HCT116 (cell line): Measurements from ENCODE around the gene STX1A. TPM values are rescaled to one million over a fixed set of nuclear protein-coding genes. Genes with fewer than 3 reads are reported as not detected.

ENCODE experiments used
- ATAC-seq: fragments of 200-7000 bp; cut with Tn5 transposase; 2 replicates; pipeline ENCODE4 v1.9.1; 2020; ENCODE audit warnings: mild to moderate bottlenecking, moderate library complexity
- BruUV-seq: library from RNA; stranded (reverse); fragments of 400-500 nt; replicated peaks from 2 replicates; lab custom pipeline; 2021; lab: Mats Ljungman, UMichigan
- CTCF ChIA-PET: fragments of 300-600 bp; sonication (Branson Sonifier 250); formaldehyde crosslinking; loops from one replicate; lab custom pipeline; 2021; ENCODE audit warnings: antibody characterized with exemption; lab: Charles Lee
- POLR2A ChIA-PET: fragments of 300-600, 350-600 bp; sonication (Branson Sonifier 250); formaldehyde crosslinking; loops from one replicate; lab custom pipeline; 2021; ENCODE audit warnings: antibody characterized with exemption; lab: Charles Lee
- RAD21 ChIA-PET, 2 experiments: fragments of 300-600 bp; sonication (Branson Sonifier 250); formaldehyde crosslinking; loops; one replicate each; lab custom pipeline; 2023; ENCODE audit warnings: low total read pairs in 2 of 2; ENCODE audit not compliant: uncharacterized antibody in 2 of 2, unreplicated experiment in 2 of 2, low non-redundant PET in 1 of 2; lab: Charles Lee
- DNase-seq: peaks from one replicate; pipeline ENCODE4 v3.0.0-alpha.2; 2010; ENCODE audit warnings: low read depth, low spot score
- H2AFZ ChIP-seq: fragments of 200-600 bp; shearing (Covaris generic), sonication (generic); 2 replicates; pipeline ENCODE4 v1.6.1; 2017; ENCODE audit warnings: low read depth, mixed run types, mixed read lengths, antibody characterized with exemption, low read length; ENCODE audit not compliant: poor library complexity, severe bottlenecking
- H3K27ac ChIP-seq: 2 replicates; pipeline ENCODE4 v1.5.1; 2012; ENCODE audit warnings: low read depth, low read length
- H3K27me3 ChIP-seq: fragments of 200-600 bp; sonication (generic); 2 replicates; pipeline ENCODE4 v1.6.1; 2016; ENCODE audit warnings: mixed run types, low read length, mixed read lengths; ENCODE audit not compliant: insufficient read depth
- H3K36me3 ChIP-seq, 2 experiments: fragments of 200-500 bp in 1 of 2; fragments of 200-600 bp in 1 of 2; sonication (Bioruptor generic) in 1 of 2; sonication (generic) in 1 of 2; 2 replicates each; pipeline versions ENCODE4 v1.5.1 to v1.6.1; 2014 to 2016; ENCODE audit warnings: low read length in 2 of 2, inconsistent platforms in 1 of 2, mixed read lengths in 1 of 2, mixed run types in 1 of 2; ENCODE audit not compliant: insufficient read depth in 2 of 2, control insufficient read depth in 1 of 2
- H3K4me1 ChIP-seq, 2 experiments: fragments of 200-600 bp in 1 of 2; sonication (generic) in 1 of 2; 2 replicates each; pipeline versions ENCODE4 v1.5.1 to v1.6.1; 2012 to 2017; ENCODE audit warnings: low read length in 2 of 2, inconsistent platforms in 1 of 2, mild to moderate bottlenecking in 1 of 2, mixed read lengths in 1 of 2, mixed run types in 1 of 2, moderate library complexity in 1 of 2; ENCODE audit not compliant: insufficient read depth in 2 of 2, control insufficient read depth in 1 of 2
- H3K4me2 ChIP-seq: fragments of 200-600 bp; sonication (generic); 2 replicates; pipeline ENCODE4 v1.6.1; 2017; ENCODE audit warnings: mixed run types, low read length, mixed read lengths
- H3K4me3 ChIP-seq, 2 experiments: fragments of 200-600 bp in 1 of 2; sonication (generic) in 1 of 2; replicated peaks in 1 of 2; 2 replicates each; pipeline ENCODE4 v1.5.1; 2011 to 2016; ENCODE audit warnings: low read length in 2 of 2, control low read depth in 1 of 2, low read depth in 1 of 2, mild to moderate bottlenecking in 1 of 2, mixed read lengths in 1 of 2, mixed run types in 1 of 2
- H3K79me2 ChIP-seq: fragments of 200-600 bp; sonication (generic); 2 replicates; pipeline ENCODE4 v1.6.1; 2017; ENCODE audit warnings: mild to moderate bottlenecking, mixed run types, low read length, moderate library complexity, mixed read lengths; ENCODE audit not compliant: insufficient read depth
- H3K9ac ChIP-seq: fragments of 200-600 bp; sonication (generic); 2 replicates; pipeline ENCODE4 v1.6.1; 2016; ENCODE audit warnings: low read length, mixed read lengths
- H3K9me2 ChIP-seq: fragments of 200-600 bp; sonication (generic), shearing (Covaris generic); 2 replicates; pipeline ENCODE4 v1.6.1; 2017; ENCODE audit warnings: mixed run types, mild to moderate bottlenecking, moderate library complexity; ENCODE audit not compliant: insufficient read depth
- H3K9me3 ChIP-seq, 2 experiments: fragments of 200-500 bp in 1 of 2; fragments of 200-600 bp in 1 of 2; sonication (Bioruptor generic) in 1 of 2; sonication (generic) in 1 of 2; 2 replicates each; pipeline ENCODE4 v1.6.1; 2014 to 2017; ENCODE audit warnings: low read length in 2 of 2, mixed read lengths in 2 of 2, inconsistent platforms in 1 of 2, low read depth in 1 of 2, mild to moderate bottlenecking in 1 of 2, mixed run types in 1 of 2, moderate library complexity in 1 of 2; ENCODE audit not compliant: control insufficient read depth in 1 of 2, insufficient read depth in 1 of 2
- H4K20me1 ChIP-seq: fragments of 200-600 bp; sonication (generic), shearing (Covaris generic); 2 replicates; pipeline ENCODE4 v1.6.1; 2017; ENCODE audit warnings: mixed run types, mild to moderate bottlenecking, moderate library complexity; ENCODE audit not compliant: insufficient read depth
- CBX3 ChIP-seq: IDR thresholded peaks from 2 replicates; pipeline ENCODE4 v1.6.1; 2012; ENCODE audit warnings: low read depth
- CEBPB ChIP-seq: IDR thresholded peaks from 2 replicates; pipeline ENCODE4 v1.6.1; 2012; ENCODE audit warnings: low read depth
- EGR1 ChIP-seq: IDR thresholded peaks from 2 replicates; pipeline ENCODE4 v1.6.1; 2012; ENCODE audit warnings: low read depth
- ELF1 ChIP-seq: IDR thresholded peaks from 2 replicates; pipeline ENCODE4 v1.6.1; 2012; ENCODE audit warnings: low read depth, borderline replicate concordance
- EZH2 ChIP-seq: fragments of 200-600 bp; sonication (generic); IDR thresholded peaks from 2 replicates; pipeline ENCODE4 v1.6.1; 2017; ENCODE audit warnings: antibody characterized with exemption, mixed run types
- EZH2phosphoT487 ChIP-seq: fragments of 200-600 bp; IDR thresholded peaks from 2 replicates; pipeline ENCODE4 v1.6.1; 2018; ENCODE audit warnings: antibody characterized with exemption, borderline replicate concordance
- FOSL1 ChIP-seq: IDR thresholded peaks from 2 replicates; pipeline ENCODE4 v1.6.1; 2012; ENCODE audit warnings: low read depth
- POLR2AphosphoS5 ChIP-seq: IDR thresholded peaks from 2 replicates; pipeline ENCODE4 v1.6.1; 2011; ENCODE audit warnings: mild to moderate bottlenecking, low read depth, low read length, moderate library complexity
- RAD21 ChIP-seq: IDR thresholded peaks from 2 replicates; pipeline ENCODE4 v1.6.1; 2012; ENCODE audit warnings: low read depth, mild to moderate bottlenecking
- SP1 ChIP-seq: IDR thresholded peaks from 2 replicates; pipeline ENCODE4 v1.6.1; 2012; ENCODE audit warnings: low read depth
- TCF7L2 ChIP-seq: IDR thresholded peaks from 2 replicates; pipeline ENCODE4 v1.7.0; 2011; ENCODE audit warnings: borderline replicate concordance, inconsistent platforms; ENCODE audit not compliant: insufficient read depth, insufficient read length; ENCODE audit errors: extremely low read depth
- ZFX ChIP-seq: fragments of 450-650 bp; IDR thresholded peaks from 2 replicates; pipeline ENCODE4 v1.6.1; 2017
- ZNF274 ChIP-seq: fragments of 200-500 bp; sonication (Bioruptor generic); IDR thresholded peaks from 2 replicates; pipeline ENCODE4 v1.6.1; 2014; ENCODE audit warnings: mild to moderate bottlenecking, low read depth, low read length, inconsistent platforms
- intact Hi-C: fragments of 100-400 bp; cut with micrococcal nuclease; formaldehyde crosslinking; loops from 2 replicates; pipeline ENCODE4 v1.10.0; 2022
- total RNA-seq: library from RNA; stranded (reverse); gene quantifications from one replicate; pipeline ENCODE4 v1.2.1, GENCODE V29; 2021; ENCODE audit not compliant: unreplicated experiment
- TF ChIP-seq, protein P1 (sequence below), 3 experiments: fragments of 200-600 bp in 1 of 3; sonication (generic) in 1 of 3; IDR thresholded peaks in 2 of 3; conservative IDR thresholded peaks in 1 of 3; 2 replicates each; pipeline ENCODE4 v1.5.1; 2012 to 2017; ENCODE audit warnings: low read depth in 2 of 3, low read length in 2 of 3, antibody characterized with exemption in 1 of 3, borderline replicate concordance in 1 of 3, control low read depth in 1 of 3, mild to moderate bottlenecking in 1 of 3, mixed read lengths in 1 of 3, mixed run types in 1 of 3, moderate library complexity in 1 of 3; ENCODE audit not compliant: insufficient read depth in 1 of 3

Gene STX1A
- total RNA-seq, 1 experiment from 2014 or later: 39.4 TPM

DNA sequence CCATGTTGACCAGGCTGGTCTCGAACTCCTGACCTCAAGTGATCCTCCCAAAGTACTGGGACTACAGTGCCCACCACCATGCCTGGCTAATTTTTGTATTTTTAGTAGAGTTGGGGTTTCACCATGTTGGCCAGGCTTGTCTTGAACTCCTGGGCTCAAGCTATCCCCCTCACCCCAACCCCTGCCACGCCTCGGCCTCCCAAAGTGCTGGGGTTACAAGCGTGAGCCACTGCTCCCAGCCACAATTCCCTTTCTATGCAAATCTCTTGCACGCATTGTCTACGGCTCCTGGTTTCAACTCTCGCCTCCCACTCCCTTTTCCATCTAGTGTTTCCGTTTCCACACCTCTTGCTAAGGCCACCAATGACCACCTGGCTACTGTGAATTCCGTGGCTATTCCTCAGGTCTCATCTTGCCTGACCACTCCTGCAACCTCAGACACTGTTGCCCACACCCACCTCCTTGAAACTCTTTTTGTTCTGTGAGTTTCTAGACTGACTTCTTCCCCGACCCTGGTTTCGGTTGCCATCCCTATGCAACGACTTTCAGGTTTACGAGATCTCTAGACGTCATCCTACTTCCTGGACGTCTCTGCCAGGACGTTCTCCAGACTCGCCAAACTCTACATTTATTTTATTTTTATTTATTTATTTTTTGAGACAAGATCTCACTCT lies 47.2 kb upstream of the STX1A start:
- H3K4me1 ChIP-seq: peaks cover 6 to 26% of the 10 kb centered on the region in 2 experiments; a peak in 3 of 4 replicates

DNA sequence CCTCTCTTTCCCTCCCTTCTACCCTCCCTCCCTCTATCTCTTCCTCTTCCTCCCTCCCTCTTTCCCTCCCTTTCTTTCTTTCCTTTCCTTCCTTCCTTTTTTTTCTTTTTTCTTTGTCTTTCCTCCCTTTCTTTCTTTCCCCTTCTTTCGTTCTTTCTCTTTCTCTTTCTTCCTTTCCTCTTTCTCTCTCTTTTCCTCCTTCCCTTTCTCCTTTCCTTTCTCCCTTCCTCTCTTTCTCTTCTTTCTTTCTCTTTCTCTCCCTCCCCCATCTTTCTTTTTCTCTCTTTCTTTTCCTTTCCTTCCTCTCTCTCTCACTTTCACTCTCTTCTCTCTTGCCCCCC lies 43.2 kb upstream of the STX1A start:
- intact Hi-C loops: no loop called here
- Histone ChIP-seq H3K9me2 (no peaks in the 10 kb centered on the region), H3K9ac (no peak overlapping the region), H4K20me1 (no peaks in the 10 kb centered on the region), H3K79me2 (no peaks in the 10 kb centered on the region), H3K9me3 (no peaks in the 10 kb centered on the region), H2AFZ (no peak overlapping the region), H3K4me3 (no peak overlapping the region)
- ChIA-PET CTCF (no interaction called here), RAD21 (no interaction called here)
- DNase-seq: no peak
- TF ChIP-seq RAD21 (no peak), POLR2AphosphoS5 (no peak), SP1 (no peak), EGR1 (no peak), CBX3 (no peak), ZNF274 (no peak), CEBPB (no peak), TCF7L2 (no peak), ZFX (no peak), ELF1 (no peak), EZH2 (no peak), FOSL1 (no peak), EZH2phosphoT487 (no peak)
- TF ChIP-seq, protein P1, sequence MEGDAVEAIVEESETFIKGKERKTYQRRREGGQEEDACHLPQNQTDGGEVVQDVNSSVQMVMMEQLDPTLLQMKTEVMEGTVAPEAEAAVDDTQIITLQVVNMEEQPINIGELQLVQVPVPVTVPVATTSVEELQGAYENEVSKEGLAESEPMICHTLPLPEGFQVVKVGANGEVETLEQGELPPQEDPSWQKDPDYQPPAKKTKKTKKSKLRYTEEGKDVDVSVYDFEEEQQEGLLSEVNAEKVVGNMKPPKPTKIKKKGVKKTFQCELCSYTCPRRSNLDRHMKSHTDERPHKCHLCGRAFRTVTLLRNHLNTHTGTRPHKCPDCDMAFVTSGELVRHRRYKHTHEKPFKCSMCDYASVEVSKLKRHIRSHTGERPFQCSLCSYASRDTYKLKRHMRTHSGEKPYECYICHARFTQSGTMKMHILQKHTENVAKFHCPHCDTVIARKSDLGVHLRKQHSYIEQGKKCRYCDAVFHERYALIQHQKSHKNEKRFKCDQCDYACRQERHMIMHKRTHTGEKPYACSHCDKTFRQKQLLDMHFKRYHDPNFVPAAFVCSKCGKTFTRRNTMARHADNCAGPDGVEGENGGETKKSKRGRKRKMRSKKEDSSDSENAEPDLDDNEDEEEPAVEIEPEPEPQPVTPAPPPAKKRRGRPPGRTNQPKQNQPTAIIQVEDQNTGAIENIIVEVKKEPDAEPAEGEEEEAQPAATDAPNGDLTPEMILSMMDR (IDR thresholded peaks at IDR 0.05 in 2 of 3, conservative IDR thresholded peaks at IDR 0.05 in 1 of 3; ENCODE audit: borderline replicate concordance in 1 of 3, insufficient read depth in 1 of 3, low read depth in 2 of 3, low read length in 2 of 3): no peak
- TF ChIP-seq, all 23 proteins: peak for 0
- ATAC-seq: no peak
- peaks cover 6 to 14% of the 10 kb centered on the region in 2 experiments; a peak in 3 of 4 replicates for H3K4me1 ChIP-seq
- no peaks in the 10 kb centered on the region for H3K27me3 ChIP-seq
- H3K27ac ChIP-seq: no peak overlapping the region
- no peaks in the 10 kb centered on the region for H3K36me3 ChIP-seq
- H3K4me2 ChIP-seq: no peak overlapping the region
- POLR2A ChIA-PET: no interaction called here
- BruUV-seq: no TSS peak

More for the DNA sequence above, 47.2 kb upstream of the STX1A start:
- intact Hi-C loops: no loop called here
- H3K9me3 ChIP-seq: no peaks in the 10 kb centered on the region
- TF ChIP-seq SP1: no peak
- RAD21 ChIA-PET: no interaction called here
- no peaks in the 10 kb centered on the region for H3K79me2 ChIP-seq
- ATAC-seq (no peak), DNase-seq (no peak)
- H3K9me2 ChIP-seq: no peaks in the 10 kb centered on the region
- no peaks in the 10 kb centered on the region for H4K20me1 ChIP-seq
- H3K27me3 ChIP-seq: no peaks in the 10 kb centered on the region
- no peak overlapping the region for H3K27ac ChIP-seq
- H3K4me2 ChIP-seq: no peak overlapping the region
- no peaks in the 10 kb centered on the region for H3K36me3 ChIP-seq
- H3K9ac ChIP-seq: no peak overlapping the region
- POLR2A ChIA-PET: no interaction called here
- no peak overlapping the region for H3K4me3 ChIP-seq
- no peak overlapping the region for H2AFZ ChIP-seq
- no TSS peak for BruUV-seq
- CTCF ChIA-PET: no interaction called here
